Heart left ventricle (tissue), 16 donors: ENCODE results near the gene HELZ. TPM values are rescaled to one million over a fixed set of nuclear protein-coding genes. Genes with fewer than 3 reads are reported as not detected.

Source experiments
- ATAC-seq, 4 donors: fragments of 200-7000 bp; cut with Tn5 transposase; one replicate each; pipeline ENCODE4 v1.9.1; 2020 to 2022; ENCODE audit warnings: moderate library complexity in 4 of 4, mild to moderate bottlenecking in 3 of 4, moderate number of reproducible peaks in 1 of 4
- DNase-seq, 5 donors: peaks; one replicate each; pipeline ENCODE4 v3.0.0-alpha.2; 2020
- H3K27ac ChIP-seq, 12 donors: fragments of 200-600 bp; sonication (generic) in 4 of 12; one replicate each; pipeline versions ENCODE4 v1.5.0 to v1.8.0; 2016 to 2022; ENCODE audit warnings: mild to moderate bottlenecking in 2 of 12
- H3K27me3 ChIP-seq, 9 donors: fragments of 200-600 bp; sonication (generic) in 2 of 9; one replicate each; pipeline versions ENCODE4 v1.5.1 to v1.8.0; 2016 to 2022; ENCODE audit warnings: mild to moderate bottlenecking in 3 of 9
- H3K36me3 ChIP-seq, 9 donors: fragments of 200-600 bp; sonication (generic) in 2 of 9; one replicate each; pipeline versions ENCODE4 v1.5.0 to v1.8.0; 2018 to 2022; ENCODE audit warnings: mild to moderate bottlenecking in 2 of 9
- H3K4me1 ChIP-seq, 12 donors: fragments of 200-600 bp; sonication (generic) in 4 of 12; one replicate each; pipeline versions ENCODE4 v1.5.0 to v1.8.0; 2016 to 2022; ENCODE audit warnings: mild to moderate bottlenecking in 3 of 12
- H3K4me3 ChIP-seq, 12 donors: fragments of 200-600 bp; sonication (generic) in 4 of 12; one replicate each; pipeline versions ENCODE4 v1.5.0 to v1.8.0; 2017 to 2022; ENCODE audit warnings: mild to moderate bottlenecking in 9 of 12, moderate library complexity in 4 of 12
- H3K9me3 ChIP-seq, 12 donors: fragments of 200-600 bp; sonication (generic) in 4 of 12; one replicate each; pipeline versions ENCODE4 v1.5.0 to v1.8.0; 2016 to 2022; ENCODE audit warnings: mild to moderate bottlenecking in 1 of 12
- POLR2A ChIP-seq, 2 donors: fragments of 450-650 bp; IDR thresholded peaks; one replicate each; pipeline ENCODE4 v1.6.1; 2017; ENCODE audit warnings: antibody characterized with exemption in 2 of 2, mild to moderate bottlenecking in 2 of 2, moderate library complexity in 2 of 2
- WGBS, 4 donors: extraction: QIAGEN DNeasy Blood & Tissue Kit in 2 of 4; methylation state at CpG; one replicate each; pipeline versions ENCODE4 v1.1.5 to v1.1.7; 2013 to 2018; 5-methylcytosine and 5-hydroxymethylcytosine counted together
- intact Hi-C, 10 donors: fragments of 100-400 bp; cut with DNase I; formaldehyde crosslinking; loops; one replicate each; pipeline versions ENCODE4 v1.11.1 to v1.14.2; 2022
- polyA plus RNA-seq, 2 donors: library from polyadenylated mRNA; stranded (reverse); fragments of 200-250 nt; gene quantifications; one replicate each; pipeline ENCODE4 v1.2.3, GENCODE V29; 2013
- total RNA-seq, 9 donors: library from RNA; depleted of rRNA in 2 of 9; stranded (reverse); fragments of >200 nt in 2 of 9; fragmentation: NEBNext Ultra II Directional in 3 of 9; extraction: Animal tissue kit (Norgen Biotek cat#: 25700) in 3 of 9; gene quantifications; one replicate each; pipeline versions ENCODE4 v1.1.0 to v1.2.4, GENCODE V29; 2016 to 2023
- TF ChIP-seq, protein P1 (sequence below), 12 donors: fragments of 200-600 bp; sonication (generic) in 4 of 12; IDR thresholded peaks; one replicate each; pipeline versions ENCODE4 v1.5.0 to v1.8.0; 2018 to 2022; ENCODE audit warnings: antibody characterized with exemption in 12 of 12, mild to moderate bottlenecking in 5 of 12
- donor health status: ischemic (EF 13 %, LVEDD 7.1; RV severe dilation, severe dysfunction).
- donor health status: healthy with polysubstance abuse.
- donor health status: DM: no; HTN: yes; CAD: no.
- donor health status: DM: no; HTN: no; CAD: no.
- donor health status: ischemic (EF 25% LVEDD 6.9; RV normal size, moderate dysfunction).
- donor health status: ischemic (EF 25% LVEDD 5.7; RV mildly dilated, moderate dysfunction).
- donor health status: healthy.
- donor health status: DM: yes; HTN: yes; CAD: no.
- donor health status: ischemic (EF 35%, LVEDD 5.7; RV mildly dilated, moderate dysfunction).
- donor health status: nonischemic (EF 11% LVEDD 7.7; RV severe dilation, severe dysfunction).
- donor health status: DM: yes; HTN: yes; CAD: no.
- donor health status: PGD.
- donor health status: ischemic (EF 29% LVEDD 5.4; RV normal size, mild dysfunction).
- donor health status: nonischemic (EF 23%, LVEDD 6.1; RV moderate dilation, normal function).

HELZ gene
- total and polyA plus RNA-seq, 11 donors, result 5.1 to 48.4 (median 30.3) TPM

- 87 to 92% (median 91%) methylated on average over 9 of the region's 9 CpGs for WGBS, 4 donors
- Histone ChIP-seq H3K4me3 (no peak overlapping the region), H3K27ac (no peak overlapping the region), H3K27me3 (no peaks in the 10 kb centered on the region), H3K4me1 (peaks cover 0 to 10% (median 3%) of the 10 kb centered on the region in 12 donors), H3K36me3 (no peaks in the 10 kb centered on the region), H3K9me3 (peaks cover 0 to 23% (median 19%) of the 10 kb centered on the region in 12 donors)
- ATAC-seq (no peak), DNase-seq (no peak)
- TF ChIP-seq, protein P1, sequence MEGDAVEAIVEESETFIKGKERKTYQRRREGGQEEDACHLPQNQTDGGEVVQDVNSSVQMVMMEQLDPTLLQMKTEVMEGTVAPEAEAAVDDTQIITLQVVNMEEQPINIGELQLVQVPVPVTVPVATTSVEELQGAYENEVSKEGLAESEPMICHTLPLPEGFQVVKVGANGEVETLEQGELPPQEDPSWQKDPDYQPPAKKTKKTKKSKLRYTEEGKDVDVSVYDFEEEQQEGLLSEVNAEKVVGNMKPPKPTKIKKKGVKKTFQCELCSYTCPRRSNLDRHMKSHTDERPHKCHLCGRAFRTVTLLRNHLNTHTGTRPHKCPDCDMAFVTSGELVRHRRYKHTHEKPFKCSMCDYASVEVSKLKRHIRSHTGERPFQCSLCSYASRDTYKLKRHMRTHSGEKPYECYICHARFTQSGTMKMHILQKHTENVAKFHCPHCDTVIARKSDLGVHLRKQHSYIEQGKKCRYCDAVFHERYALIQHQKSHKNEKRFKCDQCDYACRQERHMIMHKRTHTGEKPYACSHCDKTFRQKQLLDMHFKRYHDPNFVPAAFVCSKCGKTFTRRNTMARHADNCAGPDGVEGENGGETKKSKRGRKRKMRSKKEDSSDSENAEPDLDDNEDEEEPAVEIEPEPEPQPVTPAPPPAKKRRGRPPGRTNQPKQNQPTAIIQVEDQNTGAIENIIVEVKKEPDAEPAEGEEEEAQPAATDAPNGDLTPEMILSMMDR (IDR thresholded peaks at IDR 0.05), result no peak
- TF ChIP-seq POLR2A (IDR thresholded peaks at IDR 0.05), result no peak
- intact Hi-C loops, result no loop called here
These were observed 192.1 kb downstream of the HELZ start for GRCh38 chr17:67052720-67053437.

DNA sequence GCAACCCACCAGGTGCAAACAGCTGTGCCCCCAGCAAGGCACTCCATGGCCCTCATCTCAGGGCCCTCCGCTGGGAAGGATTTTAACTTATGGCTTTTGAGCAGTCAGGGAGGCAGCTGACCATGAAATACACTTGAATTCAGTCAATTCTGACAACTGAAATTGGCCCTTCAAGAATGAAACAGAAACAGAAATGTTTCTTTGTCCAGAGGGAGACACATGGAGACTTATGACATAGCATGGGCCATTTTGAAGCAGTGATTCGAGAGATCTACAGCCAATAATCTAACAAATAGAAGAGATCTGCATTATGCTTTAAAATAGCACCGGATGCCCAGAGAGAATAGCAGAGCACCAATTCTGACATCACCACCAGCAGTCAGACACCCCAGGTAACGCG lies 193.2 kb downstream of the HELZ start:
- Histone ChIP-seq H3K4me1 (peaks cover 0 to 10% (median 0%) of the 10 kb centered on the region in 12 donors), H3K27me3 (no peaks in the 10 kb centered on the region), H3K36me3 (no peaks in the 10 kb centered on the region), H3K27ac (no peak overlapping the region), H3K9me3 (peaks cover 0 to 32% (median 25%) of the 10 kb centered on the region in 12 donors), H3K4me3 (no peak overlapping the region)
- DNase-seq (no peak), ATAC-seq (no peak)
- TF ChIP-seq, protein P1 (IDR thresholded peaks at IDR 0.05), result no peak
- no peak for TF ChIP-seq POLR2A (IDR thresholded peaks at IDR 0.05)
- intact Hi-C loops, result no loop called here
- 69 to 77% (median 74%) methylated on average over 5 of the region's 5 CpGs for WGBS, 4 donors

DNA sequence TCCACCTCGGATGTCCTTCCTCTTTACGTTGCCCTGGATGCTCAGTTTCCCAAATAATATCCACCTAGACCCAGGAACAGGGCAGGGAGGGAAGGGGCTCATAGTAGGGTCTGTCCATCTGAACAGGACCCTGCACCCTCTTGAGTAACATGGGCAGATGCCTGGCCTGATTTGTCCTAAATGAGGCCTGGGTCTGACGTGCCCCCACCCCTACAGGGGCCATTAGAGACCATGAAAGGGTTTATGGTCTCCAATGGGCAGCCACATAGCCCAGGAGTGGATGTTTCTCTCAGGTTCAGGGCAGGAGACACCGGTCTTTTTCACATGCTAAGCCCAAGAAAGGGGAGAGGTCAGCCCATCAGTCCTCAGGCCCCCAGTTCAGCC lies 193.8 kb downstream of the HELZ start:
- H3K4me3 ChIP-seq, result no peak overlapping the region
- WGBS, 4 donors, result 78 to 97% (median 87%) methylated on average over 3 to 4 of the region's 4 CpGs
- ATAC-seq (no peak), DNase-seq (no peak)
- H3K4me1 ChIP-seq, result peaks cover 0 to 6% (median 0%) of the 10 kb centered on the region in 12 donors
- H3K27ac ChIP-seq, result no peak overlapping the region
- H3K27me3 ChIP-seq, result no peaks in the 10 kb centered on the region
- no peaks in the 10 kb centered on the region for H3K36me3 ChIP-seq
- intact Hi-C loops, result no loop called here
- TF ChIP-seq POLR2A (IDR thresholded peaks at IDR 0.05), result no peak
- TF ChIP-seq, protein P1 (IDR thresholded peaks at IDR 0.05), result no peak
- H3K9me3 ChIP-seq, result peaks cover 0 to 32% (median 25%) of the 10 kb centered on the region in 12 donors

- Histone ChIP-seq H3K27ac (no peak overlapping the region), H3K27me3 (no peaks in the 10 kb centered on the region), H3K9me3 (peaks cover 0 to 32% (median 25%) of the 10 kb centered on the region in 12 donors), H3K36me3 (no peaks in the 10 kb centered on the region), H3K4me1 (peaks cover 0 to 6% (median 0%) of the 10 kb centered on the region in 12 donors), H3K4me3 (no peak overlapping the region)
- 85 to 93% (median 87%) methylated on average over 6 of the region's 6 CpGs for WGBS, 4 donors
- ATAC-seq, result no peak
- DNase-seq, result no peak
- no peak for TF ChIP-seq POLR2A (IDR thresholded peaks at IDR 0.05)
- TF ChIP-seq, protein P1 (IDR thresholded peaks at IDR 0.05), result no peak
- intact Hi-C loops, result no loop called here
These were observed 194.4 kb downstream of the HELZ start for GRCh38 chr17:67050471-67051154.
